ENCODE data around the gene NSUN7.

GRCh38 chr4:40739347-40739746 lies 10.4 kb upstream of the NSUN7 start:
- no peak for TF ChIP-seq CTCF (conservative IDR thresholded peaks at IDR 0.05; ENCODE audit: low read length)
- TF ChIP-seq EZH2phosphoT487 (IDR thresholded peaks at IDR 0.05; ENCODE audit: borderline replicate concordance) = no peak

Measured in Loucy (cell line).